H1 (cell line): ENCODE measurements around the gene LRRC4C.
A peak's percentile ranks its signal among the peaks of the same experiment; 100 is the strongest.

ENCODE experiments used
- CTCF ChIP-seq, 3 experiments: IDR thresholded peaks; 1 replicate in 2 of 3; 2 replicates in 1 of 3; pipeline versions ENCODE4 v1.5.1 to v1.6.1; 2011; ENCODE audit warnings: low read length in 3 of 3, mild to moderate bottlenecking in 3 of 3, inconsistent platforms in 2 of 3, low read depth in 1 of 3, moderate library complexity in 1 of 3; ENCODE audit not compliant: insufficient read depth in 1 of 3; ENCODE audit errors: control extremely low read depth in 1 of 3
- POLR2A ChIP-seq, 2 experiments: IDR thresholded peaks; 1 replicate in 1 of 2; 2 replicates in 1 of 2; pipeline ENCODE4 v1.6.1; 2011; ENCODE audit warnings: low read depth in 2 of 2, low read length in 2 of 2, mild to moderate bottlenecking in 2 of 2; ENCODE audit errors: control extremely low read depth in 1 of 2
- TF ChIP-seq, protein P1 (sequence below): IDR thresholded peaks from 2 replicates; pipeline ENCODE4 v1.6.1; 2011; ENCODE audit warnings: low read length, improper control_type of control experiment

DNA sequence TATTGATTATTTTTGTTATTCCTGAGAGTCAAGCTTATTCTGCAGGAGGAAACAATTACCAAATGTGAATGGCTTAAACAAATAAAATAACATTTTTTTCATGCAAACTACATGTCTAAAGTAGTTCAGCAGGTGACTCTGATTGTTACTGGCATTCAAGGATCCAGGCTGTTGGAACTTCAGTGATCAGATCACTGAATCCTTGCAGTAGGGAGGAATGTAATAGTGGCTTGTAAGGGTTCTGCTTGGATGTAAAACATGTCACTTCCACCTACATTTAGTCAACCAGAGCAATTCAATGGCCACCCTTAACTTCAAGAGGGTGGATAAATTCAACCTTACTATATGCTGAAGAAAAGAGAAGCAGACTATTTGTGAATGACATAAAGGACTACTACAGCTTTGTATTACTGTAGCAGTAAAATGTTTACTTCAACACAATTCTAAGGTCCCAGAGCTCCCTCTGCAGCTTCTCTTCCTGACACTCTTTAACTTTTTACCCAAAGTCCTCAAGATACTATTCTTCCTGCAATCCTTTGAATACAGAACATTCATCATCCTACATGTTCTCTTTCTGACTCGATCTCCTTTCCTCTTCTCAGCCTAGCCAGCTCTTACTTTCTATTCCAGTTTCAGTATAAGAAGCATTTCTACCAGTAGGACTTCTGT lies 284.0 kb downstream of the LRRC4C start:
- no peak for TF ChIP-seq POLR2A (IDR thresholded peaks at IDR 0.05; ENCODE audit: control extremely low read depth in 1 of 2, low read depth in 2 of 2, low read length in 2 of 2)
- TF ChIP-seq, protein P1, sequence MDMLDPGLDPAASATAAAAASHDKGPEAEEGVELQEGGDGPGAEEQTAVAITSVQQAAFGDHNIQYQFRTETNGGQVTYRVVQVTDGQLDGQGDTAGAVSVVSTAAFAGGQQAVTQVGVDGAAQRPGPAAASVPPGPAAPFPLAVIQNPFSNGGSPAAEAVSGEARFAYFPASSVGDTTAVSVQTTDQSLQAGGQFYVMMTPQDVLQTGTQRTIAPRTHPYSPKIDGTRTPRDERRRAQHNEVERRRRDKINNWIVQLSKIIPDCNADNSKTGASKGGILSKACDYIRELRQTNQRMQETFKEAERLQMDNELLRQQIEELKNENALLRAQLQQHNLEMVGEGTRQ: no peak
- peak in 2 of 3 experiments; percentile 26 to 40; a peak in 2 of 4 replicates for TF ChIP-seq CTCF (IDR thresholded peaks at IDR 0.05; ENCODE audit: control extremely low read depth in 1 of 3, insufficient read depth in 1 of 3, low read depth in 1 of 3, low read length in 3 of 3)
